Cortex of kidney (tissue), 1 donor: Measurements from ENCODE around the gene RIMBP2.

Source experiments
- DNase-seq: peaks from one replicate; lab custom pipeline; 2025; lab: John Stamatoyannopoulos, UW

Gene RIMBP2

DNA sequence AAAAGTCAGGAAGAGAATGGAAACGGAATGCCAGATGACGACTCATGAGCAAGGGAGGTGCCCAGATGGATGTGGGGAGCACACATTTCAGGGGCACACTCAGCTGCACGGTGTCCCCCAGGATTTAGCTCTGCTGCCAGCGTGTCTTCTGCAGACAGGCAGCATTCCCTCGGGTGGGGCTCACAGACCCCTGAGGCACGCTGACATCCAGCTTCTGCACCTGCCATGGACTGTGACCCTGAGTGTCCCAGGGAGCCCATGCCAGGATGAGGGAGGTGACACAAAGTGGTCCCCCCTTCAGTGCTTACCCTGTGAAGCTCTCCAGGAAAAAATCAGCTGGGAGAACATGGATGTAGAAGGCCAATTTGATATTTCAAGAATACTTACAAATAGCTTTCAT lies 294.2 kb downstream of the RIMBP2 start:
- DNase-seq: no peak

DNA sequence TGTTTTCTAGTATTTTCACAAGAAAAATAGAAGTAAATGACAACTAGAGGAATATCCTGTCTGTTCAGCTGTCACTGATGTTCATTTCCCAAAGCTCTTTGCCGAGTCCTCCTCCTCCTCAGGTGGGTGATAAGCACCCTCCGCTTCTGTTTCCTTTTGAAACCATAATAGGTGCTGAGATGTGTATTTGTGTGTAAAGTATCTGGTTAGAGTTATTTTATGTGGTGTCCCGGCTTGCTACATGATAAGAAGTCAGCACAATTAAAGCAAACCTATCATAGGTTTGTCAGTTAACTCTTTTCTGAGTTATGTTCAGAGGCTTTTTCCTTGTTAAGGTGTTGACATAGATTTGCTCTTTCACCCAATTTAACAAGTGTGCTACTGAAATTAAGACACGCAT lies 296.0 kb downstream of the RIMBP2 start:
- DNase-seq: no peak

DNA sequence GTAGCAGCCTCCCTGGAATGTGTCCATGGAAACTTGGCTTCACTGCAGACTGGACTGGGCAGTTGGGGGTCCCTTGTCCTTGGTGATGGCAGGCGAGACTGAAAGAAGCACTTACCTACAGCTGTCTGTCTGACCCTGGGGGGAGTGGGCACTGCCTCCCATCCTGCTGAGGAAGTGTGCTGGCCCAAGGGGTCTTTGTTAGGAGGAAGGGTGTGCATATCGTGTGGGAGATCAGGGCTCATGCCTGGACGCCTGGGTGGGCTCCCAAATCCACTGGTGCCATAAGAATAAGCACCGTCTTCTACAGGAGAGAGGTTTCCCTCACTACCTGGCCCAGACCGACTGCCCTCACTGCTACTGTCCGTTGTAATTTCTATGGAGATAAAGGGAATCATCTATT lies 297.0 kb downstream of the RIMBP2 start:
- DNase-seq: no peak

DNA sequence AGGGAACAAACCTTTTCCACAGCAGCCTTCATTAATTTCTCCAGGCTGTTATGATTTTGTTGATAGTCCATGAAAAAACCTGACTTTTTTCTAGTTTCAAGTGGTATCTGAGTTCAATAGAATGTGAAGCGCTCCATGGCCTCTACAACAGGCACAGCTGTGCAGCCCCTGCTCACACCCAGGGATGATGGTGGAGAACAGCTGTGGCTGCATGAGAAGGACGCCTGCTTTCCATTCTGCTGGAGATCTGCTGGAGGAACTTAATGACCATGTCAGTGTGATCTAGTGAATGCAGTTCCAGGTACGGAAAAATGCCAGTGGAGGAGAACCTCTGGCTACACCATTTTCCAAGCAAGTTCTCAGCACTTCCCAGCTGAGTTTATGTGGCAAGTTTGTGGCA lies 297.8 kb downstream of the RIMBP2 start:
- no peak for DNase-seq

DNA sequence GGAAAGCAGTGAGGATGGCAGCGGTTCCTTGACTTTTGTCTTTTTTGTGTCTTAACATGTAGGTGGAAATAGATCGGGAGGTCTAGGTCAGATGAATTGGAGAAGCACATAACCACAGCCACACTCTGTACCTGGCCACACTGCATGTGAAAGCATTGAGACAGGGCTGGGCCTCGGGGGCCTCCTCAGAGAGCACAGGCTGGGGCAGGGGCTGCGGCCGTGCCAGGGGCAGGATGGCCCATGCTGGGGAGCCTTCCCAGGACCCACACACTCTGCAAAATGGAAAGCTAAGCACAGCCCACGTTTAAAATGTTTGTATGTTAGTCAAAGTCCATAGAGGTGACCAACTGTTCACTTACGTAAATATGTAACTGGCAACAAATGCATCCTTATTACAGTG lies 301.7 kb downstream of the RIMBP2 start:
- DNase-seq: no peak

DNA sequence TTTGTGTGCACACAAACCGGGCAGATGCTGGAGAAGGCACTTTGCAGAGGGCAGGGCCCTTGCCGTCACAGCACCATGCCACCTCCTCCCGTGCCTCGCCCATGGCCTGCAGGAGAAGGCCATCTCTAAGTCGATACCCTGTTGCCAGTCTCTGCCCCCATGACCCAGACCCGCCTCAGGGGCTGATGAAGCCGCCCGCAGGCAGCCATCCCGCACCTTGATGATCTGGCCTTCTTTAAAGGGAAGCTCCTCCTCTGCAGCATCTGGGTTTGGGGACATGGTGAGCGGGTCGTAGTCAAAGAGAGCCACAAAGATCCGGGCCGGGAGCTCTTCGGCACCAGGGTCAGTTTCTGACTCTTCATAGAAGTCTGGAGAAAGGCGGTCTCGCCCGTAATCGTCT lies 302.2 kb downstream of the RIMBP2 start:
- no peak for DNase-seq

DNA sequence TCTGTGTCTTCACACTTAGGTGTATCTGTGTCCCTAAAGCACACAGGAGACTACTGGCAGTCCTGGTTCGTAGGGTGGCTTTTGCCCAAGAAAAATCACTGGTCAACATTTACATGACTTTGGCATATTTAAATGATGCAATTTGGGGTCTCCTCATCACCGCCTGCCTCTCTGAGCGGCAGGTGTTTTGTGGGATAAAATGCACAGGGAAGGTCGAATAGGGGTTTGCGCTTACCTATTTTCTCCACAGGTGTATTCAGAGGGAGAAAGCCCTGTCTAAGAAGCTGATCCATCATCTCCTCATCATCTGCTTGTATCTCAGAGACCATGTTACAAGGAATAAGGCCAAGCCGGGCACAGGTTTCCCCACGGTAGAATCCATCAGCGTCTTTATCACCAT lies 303.7 kb downstream of the RIMBP2 start:
- DNase-seq: no peak

DNA sequence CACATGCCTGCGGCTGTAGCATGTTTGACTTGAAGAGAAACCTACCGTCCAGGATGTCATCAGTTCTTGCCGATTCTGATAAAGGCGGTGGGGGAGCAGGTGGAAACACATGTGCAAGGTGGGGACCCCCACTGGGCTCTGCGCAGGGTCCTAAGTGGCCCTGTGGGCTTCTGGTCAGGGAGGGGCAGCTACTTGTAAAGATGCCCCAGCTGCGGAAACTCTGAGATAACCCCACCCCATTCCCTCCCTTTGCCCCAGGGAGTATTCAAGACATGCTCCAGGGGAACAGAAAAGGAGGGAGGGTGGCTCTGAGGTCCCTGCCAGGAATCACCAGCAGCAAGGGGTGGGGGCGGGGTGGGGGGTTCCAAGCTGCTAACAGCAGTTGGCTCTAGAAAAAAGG lies 310.8 kb downstream of the RIMBP2 start:
- DNase-seq: no peak

DNA sequence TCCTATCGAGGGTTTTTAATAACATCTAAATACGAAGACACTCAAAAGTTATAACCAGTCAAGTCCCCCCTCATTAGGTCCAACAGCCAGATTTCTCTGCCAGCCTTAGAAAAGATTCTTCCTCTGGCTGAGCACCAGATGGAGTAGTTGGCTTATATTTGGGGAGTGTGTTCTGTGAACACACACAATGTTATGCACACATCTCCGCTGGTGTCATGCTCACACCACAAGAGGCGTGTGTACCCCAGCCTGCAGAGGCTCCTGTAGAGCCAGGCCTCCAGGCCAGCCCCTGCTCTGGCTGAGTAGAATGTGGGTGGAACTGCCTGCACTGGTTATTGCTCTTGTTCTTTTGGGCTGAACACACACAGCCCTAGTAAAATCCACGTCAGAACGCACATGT lies 314.4 kb downstream of the RIMBP2 start:
- no peak for DNase-seq

DNA sequence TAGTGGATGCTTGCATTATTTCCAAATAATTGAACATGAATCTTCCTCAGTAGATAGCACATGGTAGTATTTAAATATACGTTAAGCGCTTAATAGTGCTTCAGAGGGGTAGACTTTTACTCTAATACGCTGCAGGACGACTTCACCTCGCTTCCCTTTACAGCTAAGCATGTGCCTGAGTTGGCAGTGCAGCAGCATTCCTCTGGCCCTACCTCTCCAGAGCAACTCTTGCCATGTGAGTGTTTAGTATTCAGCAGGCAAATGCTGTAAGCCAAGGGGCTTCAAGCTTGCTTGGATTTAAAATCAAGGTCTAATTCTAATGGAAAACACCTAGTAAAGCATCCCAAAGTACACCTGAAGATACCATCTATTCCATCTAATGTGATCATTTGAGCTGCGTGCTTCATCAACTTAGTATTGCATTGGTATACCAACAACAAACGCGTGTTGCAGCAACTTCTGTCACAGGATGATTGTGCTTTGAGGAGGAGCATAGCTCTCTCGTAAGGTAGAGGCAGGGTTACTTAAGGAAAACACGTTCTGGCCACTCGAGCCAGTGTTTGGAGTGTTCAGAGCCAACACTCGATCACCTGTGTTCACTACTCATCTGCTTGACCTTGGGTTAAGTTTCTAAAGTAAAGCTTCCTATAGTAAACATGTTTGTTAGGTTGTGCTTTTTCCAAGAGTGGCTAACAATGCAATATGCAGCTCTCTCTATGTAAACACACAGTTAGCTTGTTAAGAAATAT lies 317.8 kb downstream of the RIMBP2 start:
- no peak for DNase-seq

DNA sequence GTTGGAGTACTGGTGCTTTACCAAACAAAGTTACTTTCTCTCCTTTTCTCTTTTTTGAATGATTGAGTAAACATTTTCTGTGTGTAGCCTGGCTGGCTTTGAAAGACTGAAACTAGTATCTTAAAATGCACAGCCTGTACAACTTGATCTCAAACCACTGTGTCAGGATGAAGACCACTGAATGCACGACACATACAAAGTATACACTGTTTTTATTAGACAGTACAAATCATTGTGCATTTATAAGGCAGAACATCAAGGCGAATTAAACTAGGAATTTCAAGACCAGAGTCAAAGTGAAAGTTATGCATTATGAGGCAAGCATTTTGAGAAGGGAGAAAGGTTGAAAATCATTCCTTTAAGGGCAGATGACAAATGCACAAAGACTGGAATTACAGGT lies 319.4 kb downstream of the RIMBP2 start:
- no peak for DNase-seq

DNA sequence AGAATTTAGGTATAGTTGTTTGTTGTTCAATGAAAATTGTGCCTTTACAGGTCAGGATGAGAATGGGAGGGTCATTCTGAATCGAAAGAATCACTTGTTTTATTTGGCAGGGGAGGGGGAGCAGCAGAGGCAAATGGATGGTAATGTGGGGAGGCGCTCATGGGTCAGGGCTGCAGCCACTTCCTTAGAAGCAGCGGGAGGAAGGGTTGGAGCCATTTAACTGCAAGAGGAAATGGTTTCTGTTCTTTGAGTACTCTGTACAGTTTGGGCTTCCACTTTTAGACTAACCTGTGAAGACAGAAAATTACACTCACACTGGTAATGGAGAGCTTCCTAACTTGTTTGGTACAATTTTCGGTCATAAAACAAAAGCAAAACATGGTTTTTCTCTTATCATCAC lies 321.2 kb downstream of the RIMBP2 start:
- DNase-seq: no peak

DNA sequence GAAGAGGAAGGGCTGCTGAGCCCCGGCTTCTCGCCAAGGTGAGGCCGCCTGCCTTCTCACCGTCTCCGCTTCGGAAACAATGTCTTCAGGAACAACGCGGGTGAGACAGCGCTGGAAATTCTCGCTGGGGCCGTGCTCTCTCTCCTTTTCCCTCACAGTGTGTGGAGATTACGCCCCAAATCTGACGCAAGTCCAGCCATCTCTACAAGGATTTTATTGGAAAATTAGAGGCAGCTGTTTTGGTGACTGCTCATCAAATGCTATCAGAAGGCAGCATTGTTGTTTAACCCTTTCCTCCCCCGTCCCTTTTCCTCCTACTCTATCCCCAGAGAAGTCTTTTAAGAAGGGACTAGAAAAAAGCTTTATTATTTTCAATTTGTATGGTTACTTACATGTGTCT lies 324.9 kb downstream of the RIMBP2 start:
- no peak for DNase-seq

DNA sequence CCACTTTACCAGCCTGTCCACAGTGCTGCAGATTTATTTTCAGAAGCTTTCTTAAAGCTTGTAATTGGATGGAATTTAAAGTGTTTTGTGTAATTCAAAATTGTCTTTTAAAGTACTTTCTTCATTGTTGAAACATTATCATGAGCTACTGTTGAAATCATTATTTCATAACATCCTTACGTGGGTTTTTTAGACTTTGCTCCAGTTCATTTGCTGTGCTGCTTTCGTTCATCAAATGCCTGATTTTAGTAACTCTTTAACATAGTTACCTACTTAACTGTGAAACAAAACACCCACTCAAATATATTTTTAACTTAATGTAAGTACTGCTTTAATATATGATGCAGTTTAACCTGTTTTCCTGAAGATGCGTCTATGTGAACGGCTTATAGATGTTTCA lies 330.9 kb downstream of the RIMBP2 start:
- no peak for DNase-seq

DNA sequence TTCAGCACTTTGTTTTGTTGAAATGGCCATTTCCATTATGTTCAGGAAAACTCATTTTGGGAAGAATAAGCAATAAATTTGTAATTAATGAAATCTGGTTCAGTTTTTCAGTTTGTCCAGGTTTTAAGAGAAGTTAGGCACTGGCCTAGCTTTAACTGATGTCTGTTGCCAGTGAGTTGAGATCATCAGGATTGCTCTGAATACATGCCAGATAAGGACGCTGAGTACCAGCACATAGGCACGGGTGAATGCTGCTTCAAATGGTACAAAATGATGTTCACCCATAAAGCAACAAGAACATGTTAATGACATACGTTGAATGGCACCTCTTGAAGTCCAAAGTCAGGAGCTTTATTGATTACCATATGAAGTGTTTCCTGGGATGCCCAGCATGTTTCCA lies 331.9 kb downstream of the RIMBP2 start:
- no peak for DNase-seq

DNA sequence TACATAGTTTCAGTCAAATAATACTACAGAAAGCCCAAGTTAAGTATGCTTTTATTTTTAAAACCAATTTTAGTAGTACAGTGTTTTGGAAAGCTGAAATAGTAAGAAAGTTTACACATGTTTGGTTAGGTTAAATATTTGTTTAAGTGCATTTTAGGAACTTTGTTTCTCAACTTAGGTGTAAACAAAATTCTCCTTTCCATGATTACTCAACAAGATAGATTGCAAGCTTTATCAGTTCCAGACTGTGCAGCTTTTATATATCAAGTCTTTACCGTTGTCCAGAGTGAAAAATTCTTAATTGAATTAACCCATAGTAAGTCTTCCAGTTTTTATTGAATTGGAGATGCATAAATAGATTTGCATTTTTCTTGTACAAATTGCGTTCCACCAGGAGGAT lies 333.3 kb downstream of the RIMBP2 start:
- no peak for DNase-seq

DNA sequence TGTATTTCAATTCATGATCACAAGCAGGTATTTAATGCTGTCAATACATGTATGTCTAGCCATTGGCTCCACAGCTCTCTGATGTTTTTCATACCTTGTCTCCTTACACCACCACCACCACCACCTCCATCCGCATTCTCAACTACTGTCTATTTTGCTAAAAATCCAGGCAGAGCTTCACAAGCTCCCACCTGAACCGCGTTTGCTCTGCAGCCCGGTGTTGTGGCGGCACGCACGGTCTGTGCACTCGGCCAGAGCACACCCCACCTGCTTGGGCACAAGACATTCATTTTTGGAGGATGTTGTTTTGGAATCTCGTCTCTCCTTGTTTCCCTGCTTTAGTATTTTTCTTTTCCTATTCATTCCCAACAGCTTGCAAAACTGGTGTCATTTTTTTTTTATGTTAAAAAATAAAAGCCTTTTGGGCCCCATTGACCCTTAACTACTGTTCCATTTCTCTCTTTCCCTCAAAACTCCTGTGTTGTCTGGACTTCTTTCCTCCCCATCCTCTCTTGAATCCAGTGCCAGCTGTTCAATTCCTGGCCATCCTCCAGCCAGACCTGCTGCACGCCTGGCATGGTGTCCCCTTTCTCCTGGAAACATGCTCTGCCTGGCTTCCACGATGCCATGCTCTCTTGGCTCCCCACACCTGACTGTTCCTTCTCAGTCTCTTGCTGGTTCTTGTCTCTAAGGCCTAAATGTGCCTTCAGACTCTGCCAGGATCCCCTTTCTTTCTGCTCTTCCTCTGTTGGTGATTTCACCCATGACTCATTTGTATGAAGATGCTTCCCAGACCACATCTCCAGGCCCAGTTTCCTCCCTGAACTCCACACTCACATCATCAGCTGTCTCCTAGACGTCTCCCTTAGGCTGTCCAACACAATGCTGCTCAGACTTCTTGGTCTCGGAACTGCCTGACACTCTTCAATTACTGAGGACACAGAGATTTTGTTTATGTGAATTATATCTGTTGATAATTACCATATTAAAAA lies 340.5 kb downstream of the RIMBP2 start:
- no peak for DNase-seq

DNA sequence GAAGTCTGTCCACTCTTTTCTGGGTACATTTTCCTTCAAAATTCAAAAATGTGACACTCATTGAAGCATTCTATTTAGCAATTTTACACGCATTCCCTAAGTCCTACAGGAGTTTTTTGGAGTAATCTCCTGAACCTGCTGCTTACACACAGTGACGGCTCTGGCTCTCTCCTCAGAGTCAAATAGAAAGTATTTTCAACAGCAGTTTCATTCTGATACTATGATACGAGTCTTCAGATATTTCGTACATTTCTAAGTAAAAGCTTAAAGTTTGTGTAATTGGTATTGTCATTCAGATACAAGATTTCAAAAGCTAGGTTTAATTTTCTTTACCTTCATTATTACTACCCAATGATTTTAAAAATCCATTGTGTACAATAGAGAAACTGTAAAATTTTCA lies 342.0 kb downstream of the RIMBP2 start:
- DNase-seq: no peak

DNA sequence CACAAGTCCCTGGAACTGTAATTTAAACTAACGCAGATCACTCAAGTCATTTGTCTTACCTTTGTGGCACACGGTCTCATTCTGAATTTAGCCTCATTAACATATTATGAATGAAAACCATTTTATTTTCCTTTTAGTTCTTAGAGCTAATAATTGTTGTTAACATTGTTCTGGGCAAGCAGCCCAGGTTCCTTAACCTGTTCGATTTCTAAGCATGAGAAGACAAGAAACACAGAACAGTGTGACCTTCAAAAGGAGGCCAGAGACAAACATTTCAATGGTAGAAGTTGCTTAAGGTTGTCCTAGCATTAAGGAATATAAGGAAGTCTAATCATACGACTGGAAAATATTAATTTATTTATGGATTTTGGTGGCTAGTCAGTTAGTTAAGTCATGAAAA lies 343.2 kb downstream of the RIMBP2 start:
- DNase-seq: no peak

DNA sequence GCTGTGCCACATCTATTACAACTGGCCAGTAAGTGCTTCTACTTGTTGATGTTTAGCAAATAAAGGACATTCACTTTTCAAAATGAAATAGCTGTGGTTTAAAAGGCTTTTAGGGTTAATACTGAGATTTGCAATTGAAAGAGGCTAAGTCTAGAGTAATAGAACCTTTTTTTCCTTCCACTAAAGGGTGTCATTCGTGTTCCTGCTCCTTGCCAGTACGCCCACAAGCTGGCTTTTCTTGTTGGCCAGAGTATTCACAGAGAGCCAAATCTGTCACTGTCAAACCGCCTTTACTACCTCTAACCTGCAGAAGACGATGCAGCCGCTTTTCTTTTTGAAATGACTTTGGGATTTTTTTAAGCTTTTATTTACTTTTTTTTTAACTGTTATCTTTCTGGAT lies 344.8 kb downstream of the RIMBP2 start:
- DNase-seq: no peak

DNA sequence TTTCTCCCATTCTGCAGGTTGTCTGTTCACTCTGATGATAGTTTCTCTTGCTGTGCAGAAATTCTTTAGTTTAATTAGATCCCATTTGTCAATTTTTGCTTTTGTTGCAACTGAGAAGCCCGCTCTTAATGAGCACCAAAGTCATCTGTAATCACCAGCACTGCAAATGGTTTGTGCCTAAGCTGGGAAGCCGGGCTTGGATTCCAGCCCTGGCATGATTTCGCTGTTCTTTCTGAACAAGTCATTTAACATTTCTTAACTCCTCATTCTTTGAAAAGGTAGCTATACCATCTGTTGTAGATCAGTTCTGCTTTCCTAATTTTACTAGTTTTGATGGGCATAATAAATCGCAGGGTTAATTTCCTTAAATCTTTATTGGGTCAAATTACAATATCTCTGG lies 346.3 kb downstream of the RIMBP2 start:
- DNase-seq: no peak

DNA sequence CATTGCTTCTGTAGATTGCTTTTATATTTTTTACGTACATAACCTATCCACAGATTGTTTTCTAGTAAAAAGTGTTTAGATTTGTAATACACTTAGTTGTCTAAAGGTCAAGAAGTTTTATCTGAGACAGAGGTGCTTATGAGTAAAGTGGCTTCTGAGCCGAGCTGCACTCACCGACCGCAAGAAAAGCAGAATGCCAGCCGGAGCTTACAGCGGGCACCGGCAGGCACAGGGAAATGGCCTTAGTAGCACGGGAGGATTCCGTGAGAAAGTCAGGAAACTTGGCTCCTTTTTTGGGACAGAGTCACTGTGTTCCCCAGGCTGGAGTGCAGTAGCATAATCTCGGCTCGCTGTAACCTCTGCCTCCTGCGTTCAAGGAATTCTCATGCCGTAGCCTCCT lies 348.6 kb downstream of the RIMBP2 start:
- no peak for DNase-seq

DNA sequence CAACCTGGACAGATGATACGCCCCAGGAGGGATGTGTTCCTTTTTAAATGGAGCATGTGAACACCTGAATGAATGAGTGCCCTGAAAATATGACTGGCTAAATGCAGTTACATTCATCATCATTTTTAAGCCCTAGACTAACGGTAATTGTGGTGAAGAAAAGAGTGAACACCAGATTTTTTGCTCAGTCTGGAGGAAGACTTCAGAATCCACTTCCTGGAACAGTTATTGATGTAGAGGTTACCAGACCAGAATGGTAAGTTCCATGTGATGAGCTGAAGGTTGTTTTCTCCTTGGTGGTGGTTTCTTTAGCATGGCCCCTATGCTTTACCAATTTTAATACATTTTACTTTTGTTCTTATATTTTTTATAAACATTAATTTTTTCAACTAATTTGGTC lies 349.1 kb downstream of the RIMBP2 start:
- no peak for DNase-seq
